Fibroblast of lung (primary cell): ENCODE measurements around the gene MAPKAP1.

Source experiments
- EZH2 ChIP-seq: IDR thresholded peaks from 2 replicates; pipeline ENCODE4 v1.5.1; 2012; ENCODE audit warnings: low read length, control low read depth, mild to moderate bottlenecking; ENCODE audit errors: missing control alignments
- TF ChIP-seq, protein P1 (sequence below), 2 donors: IDR thresholded peaks in 1 of 2; conservative IDR thresholded peaks in 1 of 2; 1 replicate in 1 of 2; 2 replicates in 1 of 2; pipeline ENCODE4 v1.5.1; 2011 to 2012; ENCODE audit warnings: low read length in 2 of 2, control low read depth in 1 of 2, inconsistent platforms in 1 of 2, low read depth in 1 of 2, mild to moderate bottlenecking in 1 of 2

DNA sequence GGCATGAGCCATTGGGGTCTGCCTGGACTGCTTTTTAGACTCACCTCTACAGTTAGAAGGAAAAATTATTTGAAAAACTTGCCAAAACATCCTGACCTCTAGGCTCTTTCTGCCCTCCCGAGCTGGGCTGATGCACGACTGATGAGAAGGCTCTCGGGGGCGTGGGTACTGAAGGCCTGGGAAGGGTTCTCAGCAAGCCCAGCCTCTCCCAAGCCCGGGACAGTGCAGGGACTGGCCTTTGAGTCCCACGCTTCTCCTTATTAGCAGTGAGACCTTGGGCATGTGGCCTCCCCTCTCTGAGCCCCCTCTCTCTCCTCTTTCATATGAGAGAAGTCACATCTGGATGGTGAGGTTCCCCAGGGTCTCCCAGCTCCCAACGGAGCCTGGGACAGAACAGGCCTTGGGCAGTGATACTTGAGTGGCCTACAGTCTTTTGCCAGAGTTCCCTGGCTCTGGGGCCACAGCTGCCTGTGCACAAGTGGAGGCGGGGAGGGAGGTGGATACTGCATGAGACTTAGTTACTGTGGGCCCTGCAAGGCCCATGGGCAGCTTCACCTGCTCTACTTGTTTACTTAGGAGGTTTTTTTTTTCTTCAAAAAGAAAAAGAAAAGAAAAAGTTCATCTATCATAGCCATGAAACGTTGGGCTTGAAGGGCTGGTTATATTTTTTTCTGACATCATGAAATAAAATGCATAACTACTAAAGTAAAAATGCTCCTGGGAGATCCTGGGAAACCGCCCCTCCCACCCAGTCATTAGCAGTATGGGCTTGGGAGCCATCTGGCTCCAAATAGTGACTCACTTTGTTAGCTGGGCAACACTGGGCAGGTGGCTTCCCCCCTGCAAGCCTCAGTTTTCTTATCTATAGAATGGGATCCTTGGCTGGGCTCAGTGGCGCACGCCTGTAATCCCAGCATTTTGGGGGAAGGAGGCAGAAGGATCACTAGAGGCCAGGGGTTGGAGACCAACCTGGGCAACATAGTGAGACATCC is 306.0 kb downstream of the MAPKAP1 start:
- TF ChIP-seq, protein P1, sequence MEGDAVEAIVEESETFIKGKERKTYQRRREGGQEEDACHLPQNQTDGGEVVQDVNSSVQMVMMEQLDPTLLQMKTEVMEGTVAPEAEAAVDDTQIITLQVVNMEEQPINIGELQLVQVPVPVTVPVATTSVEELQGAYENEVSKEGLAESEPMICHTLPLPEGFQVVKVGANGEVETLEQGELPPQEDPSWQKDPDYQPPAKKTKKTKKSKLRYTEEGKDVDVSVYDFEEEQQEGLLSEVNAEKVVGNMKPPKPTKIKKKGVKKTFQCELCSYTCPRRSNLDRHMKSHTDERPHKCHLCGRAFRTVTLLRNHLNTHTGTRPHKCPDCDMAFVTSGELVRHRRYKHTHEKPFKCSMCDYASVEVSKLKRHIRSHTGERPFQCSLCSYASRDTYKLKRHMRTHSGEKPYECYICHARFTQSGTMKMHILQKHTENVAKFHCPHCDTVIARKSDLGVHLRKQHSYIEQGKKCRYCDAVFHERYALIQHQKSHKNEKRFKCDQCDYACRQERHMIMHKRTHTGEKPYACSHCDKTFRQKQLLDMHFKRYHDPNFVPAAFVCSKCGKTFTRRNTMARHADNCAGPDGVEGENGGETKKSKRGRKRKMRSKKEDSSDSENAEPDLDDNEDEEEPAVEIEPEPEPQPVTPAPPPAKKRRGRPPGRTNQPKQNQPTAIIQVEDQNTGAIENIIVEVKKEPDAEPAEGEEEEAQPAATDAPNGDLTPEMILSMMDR (conservative IDR thresholded peaks at IDR 0.05 in 1 of 2, IDR thresholded peaks at IDR 0.05 in 1 of 2; ENCODE audit: low read depth in 1 of 2, low read length in 2 of 2): no peak
- TF ChIP-seq EZH2: no peak
